GM12878 (cell line): ENCODE data around the gene CES3. TPM values are rescaled to one million over a fixed set of nuclear protein-coding genes. Genes with fewer than 3 reads are reported as not detected.

ENCODE experiments used
- CTCF ChIP-seq, 3 experiments: IDR thresholded peaks in 2 of 3; conservative IDR thresholded peaks in 1 of 3; 2 replicates each; pipeline ENCODE4 v1.5.1; 2011; ENCODE audit warnings: low read depth in 3 of 3, low read length in 3 of 3, mild to moderate bottlenecking in 3 of 3, control low read depth in 2 of 3, moderate library complexity in 2 of 3, inconsistent platforms in 1 of 3, mixed read lengths in 1 of 3; ENCODE audit not compliant: control insufficient read depth in 2 of 3, insufficient read depth in 1 of 3; ENCODE audit errors: extremely low read depth in 1 of 3
- GABPA ChIP-seq: IDR thresholded peaks from 2 replicates; pipeline ENCODE4 v1.6.1; 2014; ENCODE audit warnings: antibody characterized with exemption, low read depth, mild to moderate bottlenecking, inconsistent platforms
- NKRF ChIP-seq: fragments of 450-650 bp; conservative IDR thresholded peaks from 2 replicates; pipeline ENCODE4 v1.6.1; 2017; ENCODE audit warnings: mild to moderate bottlenecking, moderate library complexity
- PKNOX1 ChIP-seq: fragments of 450-650 bp; IDR thresholded peaks from 2 replicates; pipeline ENCODE4 v1.6.1; 2016; ENCODE audit warnings: mild to moderate bottlenecking
- SIN3A ChIP-seq: IDR thresholded peaks from 2 replicates; pipeline ENCODE4 v1.6.1; 2012; ENCODE audit warnings: low read depth, low read length, improper control_type of control experiment
- polyA plus RNA-seq, 11 experiments: library from polyadenylated mRNA; depleted of rRNA in 4 of 11; unstranded in 6 of 11; stranded (reverse) in 5 of 11; fragments of >200 nt; fragmentation: Nextera tagmentation in 4 of 11; fragmentation: Illumina TruSeq in 1 of 11; extraction: Ambion mirVana in 4 of 11; extraction: Trizol in 1 of 11; gene quantifications; 1 replicate in 1 of 11; 2 replicates in 10 of 11; pipeline versions ENCODE4 v1.2.1 to v1.2.3, GENCODE V29; 2011 to 2016; ENCODE audit warnings: inconsistent platforms in 2 of 11, missing spikeins in 2 of 11, low read depth in 1 of 11
- total RNA-seq, 4 experiments: library from RNA; depleted of rRNA in 3 of 4; stranded (reverse); fragments of >200 nt in 3 of 4; fragmentation: Illumina TruSeq in 1 of 4; extraction: Trizol in 1 of 4; gene quantifications; 2 replicates each; pipeline versions ENCODE4 v1.2.1 to v1.2.3, GENCODE V29; 2013 to 2021

Gene CES3
- total and polyA plus RNA-seq, 10 of the 15 experiments (the other 5 are each of a cell fraction or from before 2014, with no cell fraction given): 0.09 to 3.1 (median 0.76) TPM

- TF ChIP-seq NKRF (no peak), GABPA (no peak), CTCF (IDR thresholded peaks at IDR 0.05 in 2 of 3, conservative IDR thresholded peaks at IDR 0.05 in 1 of 3; ENCODE audit: control insufficient read depth in 2 of 3, extremely low read depth in 1 of 3, insufficient read depth in 1 of 3, low read depth in 3 of 3, low read length in 3 of 3) (no peak), PKNOX1 (no peak), SIN3A (no peak)
Measured at GRCh38 chr16:67021321-67021720, 60.3 kb downstream of the CES3 start (continued).
